ENCODE results near the gene TTYH2. TPM values are rescaled to one million over a fixed set of nuclear protein-coding genes. Genes with fewer than 3 reads are reported as not detected.
A peak's percentile ranks its signal among the peaks of the same experiment; 100 is the strongest.

TTYH2 gene
- total RNA-seq, 1 donor from 2014 or later: 0.69 TPM

DNA sequence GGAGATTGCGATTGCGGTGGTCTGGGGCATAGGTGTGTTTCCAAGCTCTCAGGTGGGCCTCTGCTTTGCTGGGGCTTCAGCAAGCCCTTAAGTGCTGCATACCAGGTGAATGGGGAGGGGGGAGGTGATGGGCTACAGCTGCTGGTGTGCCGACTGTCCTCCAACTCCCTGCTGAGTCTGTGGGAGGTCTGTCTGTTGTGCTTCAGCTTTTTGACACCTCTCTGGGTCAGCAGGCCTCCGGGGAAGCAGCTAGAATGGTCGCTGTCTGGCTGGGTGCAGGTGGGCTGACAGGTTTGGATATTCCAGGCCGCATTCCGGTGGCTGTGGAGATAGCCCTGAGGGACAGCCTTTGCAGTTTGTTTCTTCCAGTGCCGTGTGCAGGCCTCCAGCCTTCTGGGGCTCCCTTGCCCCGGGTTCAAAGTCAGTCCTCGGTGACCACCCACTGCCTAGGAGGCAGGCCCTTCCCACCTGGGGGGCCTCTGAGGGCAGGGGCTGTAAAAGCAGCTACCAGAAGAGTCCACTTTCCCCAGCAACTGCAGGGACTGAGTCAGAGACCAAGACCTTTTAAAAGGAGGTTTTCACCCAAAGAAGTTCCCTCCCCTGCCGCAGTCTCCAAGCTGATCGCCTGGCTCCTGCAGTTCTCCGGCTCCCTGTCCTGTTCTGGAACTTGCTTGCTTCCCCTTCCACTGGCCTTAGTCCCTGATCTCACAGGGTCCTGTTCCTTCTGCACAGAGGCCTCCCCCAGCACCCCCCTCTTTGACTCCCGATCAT is 2.0 kb upstream of the TTYH2 start:
- H3K4me1 Mint-ChIP-seq (ENCODE audit: low read depth): peaks cover 13% of the 10 kb centered on the region
- H3K27ac Mint-ChIP-seq: no peak overlapping the region
- peaks cover 51% of the 10 kb centered on the region for H3K27me3 Mint-ChIP-seq
- no peak overlapping the region for H3K4me3 Mint-ChIP-seq (ENCODE audit: low read depth)
- no peaks in the 10 kb centered on the region for H3K9me3 Mint-ChIP-seq (ENCODE audit: low read depth)
- TF ChIP-seq, protein P1, sequence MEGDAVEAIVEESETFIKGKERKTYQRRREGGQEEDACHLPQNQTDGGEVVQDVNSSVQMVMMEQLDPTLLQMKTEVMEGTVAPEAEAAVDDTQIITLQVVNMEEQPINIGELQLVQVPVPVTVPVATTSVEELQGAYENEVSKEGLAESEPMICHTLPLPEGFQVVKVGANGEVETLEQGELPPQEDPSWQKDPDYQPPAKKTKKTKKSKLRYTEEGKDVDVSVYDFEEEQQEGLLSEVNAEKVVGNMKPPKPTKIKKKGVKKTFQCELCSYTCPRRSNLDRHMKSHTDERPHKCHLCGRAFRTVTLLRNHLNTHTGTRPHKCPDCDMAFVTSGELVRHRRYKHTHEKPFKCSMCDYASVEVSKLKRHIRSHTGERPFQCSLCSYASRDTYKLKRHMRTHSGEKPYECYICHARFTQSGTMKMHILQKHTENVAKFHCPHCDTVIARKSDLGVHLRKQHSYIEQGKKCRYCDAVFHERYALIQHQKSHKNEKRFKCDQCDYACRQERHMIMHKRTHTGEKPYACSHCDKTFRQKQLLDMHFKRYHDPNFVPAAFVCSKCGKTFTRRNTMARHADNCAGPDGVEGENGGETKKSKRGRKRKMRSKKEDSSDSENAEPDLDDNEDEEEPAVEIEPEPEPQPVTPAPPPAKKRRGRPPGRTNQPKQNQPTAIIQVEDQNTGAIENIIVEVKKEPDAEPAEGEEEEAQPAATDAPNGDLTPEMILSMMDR (IDR thresholded peaks at IDR 0.05; ENCODE audit: unreplicated experiment): no peak
- H3K36me3 Mint-ChIP-seq (ENCODE audit: insufficient read depth): peaks cover 19% of the 10 kb centered on the region
- DNase-seq (ENCODE audit: low spot score, unreplicated experiment): no peak

DNA sequence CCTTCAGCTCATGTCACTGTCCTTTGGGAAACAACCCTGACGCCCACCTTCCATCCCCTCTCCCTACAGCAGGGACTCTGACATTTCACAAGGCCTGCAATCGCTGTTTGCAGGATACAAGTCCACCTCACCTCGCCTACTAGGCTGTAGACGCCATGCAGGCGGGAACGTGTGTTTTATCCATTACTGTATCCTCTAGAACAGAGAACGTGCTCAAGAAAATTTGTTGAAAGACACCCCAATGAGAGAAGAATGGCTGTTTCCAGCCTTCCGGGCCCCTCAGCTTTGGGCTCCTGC is 1.5 kb upstream of the TTYH2 start:
- Mint-ChIP-seq H3K27me3 (peaks cover 57% of the 10 kb centered on the region), H3K4me1 (ENCODE audit: low read depth) (peaks cover 12% of the 10 kb centered on the region), H3K27ac (no peak overlapping the region), H3K4me3 (ENCODE audit: low read depth) (no peak overlapping the region), H3K9me3 (ENCODE audit: low read depth) (no peaks in the 10 kb centered on the region), H3K36me3 (ENCODE audit: insufficient read depth) (peaks cover 16% of the 10 kb centered on the region)
- TF ChIP-seq, protein P1 (IDR thresholded peaks at IDR 0.05; ENCODE audit: unreplicated experiment): no peak
- no peak for DNase-seq (ENCODE audit: low spot score, unreplicated experiment)

DNA sequence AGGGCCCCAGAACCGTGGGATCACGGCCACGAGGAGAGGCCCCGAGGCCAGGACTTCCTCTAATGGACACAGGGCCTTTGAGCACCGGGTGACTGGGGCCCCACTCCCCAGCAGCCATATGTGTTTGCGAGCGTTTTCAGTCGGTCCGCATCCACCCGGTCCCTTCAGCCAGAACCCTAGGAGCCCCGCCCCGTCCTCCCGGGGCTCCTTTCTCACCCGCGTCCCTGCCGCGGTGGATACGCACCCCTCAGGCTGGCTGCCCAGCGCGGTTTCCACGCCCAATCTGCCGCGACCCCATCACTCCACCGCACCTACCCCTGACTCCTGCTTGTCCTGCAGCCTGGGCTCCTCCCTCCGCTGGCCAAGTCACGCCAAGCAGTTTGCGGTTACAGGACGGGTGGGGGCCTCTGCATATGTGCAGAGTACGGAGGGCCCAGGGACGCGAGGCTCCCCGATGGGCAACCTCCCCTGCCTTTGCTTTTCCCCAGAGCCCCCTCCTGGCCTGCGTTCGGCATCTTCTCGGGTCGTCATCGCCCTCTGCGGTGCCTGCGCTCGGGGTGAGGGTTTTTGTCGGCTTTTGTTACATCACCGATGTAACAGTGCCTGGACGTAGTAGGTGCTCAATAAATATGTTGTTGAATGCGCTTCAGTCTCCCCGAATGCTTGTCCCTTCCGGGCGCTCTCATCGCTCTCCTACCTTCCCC is 1.0 kb upstream of the TTYH2 start:
- H3K36me3 Mint-ChIP-seq (ENCODE audit: insufficient read depth): peaks cover 16% of the 10 kb centered on the region
- peaks cover 61% of the 10 kb centered on the region for H3K27me3 Mint-ChIP-seq
- no peaks in the 10 kb centered on the region for H3K9me3 Mint-ChIP-seq (ENCODE audit: low read depth)
- H3K4me3 Mint-ChIP-seq (ENCODE audit: low read depth): peak overlapping the region; percentile 65
- TF ChIP-seq, protein P1 (IDR thresholded peaks at IDR 0.05; ENCODE audit: unreplicated experiment): no peak
- no peak overlapping the region for H3K27ac Mint-ChIP-seq
- DNase-seq (ENCODE audit: low spot score, unreplicated experiment): no peak
- peaks cover 12% of the 10 kb centered on the region for H3K4me1 Mint-ChIP-seq (ENCODE audit: low read depth)

DNA sequence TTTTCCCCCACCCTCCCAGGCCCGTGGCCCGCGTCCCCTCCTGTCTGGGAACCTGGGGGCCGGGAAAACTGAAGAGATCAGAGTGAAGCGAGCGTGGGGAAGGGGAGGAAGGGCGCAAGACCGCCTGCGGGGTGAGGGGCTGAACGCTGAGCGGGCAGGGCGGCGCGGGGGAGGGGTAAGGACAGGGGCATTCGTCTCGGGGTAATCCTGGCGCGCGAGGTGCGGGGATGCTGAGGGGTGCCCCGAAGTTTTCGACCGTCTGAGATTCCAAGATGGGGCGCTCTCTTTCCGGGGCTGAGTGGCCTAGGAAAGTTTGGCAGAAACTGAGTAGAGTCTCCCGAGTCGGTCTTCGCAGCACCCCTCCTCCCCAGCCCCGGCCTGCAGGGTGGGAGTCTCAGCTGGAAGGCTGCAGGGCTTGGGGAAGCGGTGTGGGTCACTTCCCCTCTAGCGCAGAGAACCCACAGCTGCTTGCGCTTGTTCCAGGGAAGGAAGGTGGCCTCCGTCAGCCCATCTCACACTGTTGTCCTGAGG is 555 bp downstream of the TTYH2 start:
- no peaks in the 10 kb centered on the region for H3K9me3 Mint-ChIP-seq (ENCODE audit: low read depth)
- H3K27me3 Mint-ChIP-seq: peaks cover 61% of the 10 kb centered on the region
- peaks cover 14% of the 10 kb centered on the region for H3K36me3 Mint-ChIP-seq (ENCODE audit: insufficient read depth)
- TF ChIP-seq, protein P1 (IDR thresholded peaks at IDR 0.05; ENCODE audit: unreplicated experiment): no peak
- DNase-seq (ENCODE audit: low spot score, unreplicated experiment): no peak
- peaks cover 10% of the 10 kb centered on the region for H3K4me1 Mint-ChIP-seq (ENCODE audit: low read depth)
- peak overlapping the region; percentile 46 for H3K4me3 Mint-ChIP-seq (ENCODE audit: low read depth)
- H3K27ac Mint-ChIP-seq: no peak overlapping the region

DNA sequence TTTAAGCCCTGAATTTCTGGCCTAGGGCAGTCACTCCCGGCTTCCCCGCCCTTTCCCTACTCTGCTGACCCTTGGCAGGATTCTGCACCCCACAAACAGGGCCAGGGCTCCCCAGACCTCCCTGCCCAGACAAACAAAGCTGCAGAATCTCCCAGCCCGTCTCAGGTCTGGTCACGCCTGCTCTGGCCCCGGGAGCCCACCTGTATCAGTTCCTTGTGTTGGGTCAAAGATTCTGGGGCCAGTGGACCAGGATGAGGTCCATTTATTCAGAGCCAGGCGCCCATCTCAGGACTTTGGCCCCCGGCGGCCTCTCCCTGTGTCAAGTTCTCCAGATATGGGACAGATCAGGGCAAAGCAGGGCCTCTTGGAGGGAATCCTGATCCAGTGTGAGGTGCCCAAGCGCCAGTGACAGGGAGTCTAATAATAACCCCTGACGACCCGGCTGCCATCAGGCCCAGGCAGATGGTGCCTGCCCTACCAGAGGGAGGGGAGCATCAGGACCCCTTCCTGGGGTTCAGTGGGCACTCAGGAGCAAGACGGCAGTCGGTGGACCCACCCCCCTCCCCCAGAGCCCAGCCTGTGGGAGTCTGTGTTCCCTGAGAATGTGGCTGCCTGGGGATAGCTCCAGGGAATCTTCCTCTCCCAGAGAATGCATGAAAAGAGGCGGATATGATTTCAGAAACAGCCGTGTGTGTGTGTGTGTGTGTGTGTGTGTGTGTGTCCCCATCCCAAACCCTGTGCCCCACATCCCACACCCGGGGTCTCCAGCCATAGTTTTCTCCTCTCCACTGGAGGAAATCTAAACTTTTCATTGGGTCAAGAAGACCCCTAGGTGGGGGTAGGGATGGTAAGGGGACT is 1.3 kb downstream of the TTYH2 start:
- no peak overlapping the region for H3K27ac Mint-ChIP-seq
- H3K27me3 Mint-ChIP-seq: peaks cover 64% of the 10 kb centered on the region
- H3K9me3 Mint-ChIP-seq (ENCODE audit: low read depth): no peaks in the 10 kb centered on the region
- peak overlapping the region; percentile 46 for H3K4me3 Mint-ChIP-seq (ENCODE audit: low read depth)
- TF ChIP-seq, protein P1 (IDR thresholded peaks at IDR 0.05; ENCODE audit: unreplicated experiment): no peak
- peaks cover 10% of the 10 kb centered on the region for H3K36me3 Mint-ChIP-seq (ENCODE audit: insufficient read depth)
- DNase-seq (ENCODE audit: low spot score, unreplicated experiment): no peak
- peaks cover 10% of the 10 kb centered on the region for H3K4me1 Mint-ChIP-seq (ENCODE audit: low read depth)
